Colonic mucosa (tissue), 4 donors: ENCODE measurements around the gene CCDC78. TPM values are rescaled to one million over a fixed set of nuclear protein-coding genes. Genes with fewer than 3 reads are reported as not detected.

Source experiments
- DNase-seq: peaks from one replicate; pipeline ENCODE4 v3.0.0-alpha.2; 2020
- H3K27ac ChIP-seq: fragments of 200-600 bp; one replicate; pipeline ENCODE4 v1.8.0; 2021
- H3K27me3 ChIP-seq: fragments of 200-600 bp; one replicate; pipeline ENCODE4 v1.8.0; 2021
- H3K36me3 ChIP-seq: fragments of 200-600 bp; one replicate; pipeline ENCODE4 v1.8.0; 2021
- H3K4me1 ChIP-seq: fragments of 200-600 bp; one replicate; pipeline ENCODE4 v1.8.0; 2021; ENCODE audit warnings: mild to moderate bottlenecking
- H3K4me3 ChIP-seq: fragments of 200-600 bp; one replicate; pipeline ENCODE4 v1.8.0; 2021
- H3K9ac ChIP-seq, 2 donors: one replicate each; pipeline ENCODE4 v1.7.0; 2013; ENCODE audit warnings: control low read depth in 2 of 2, low read depth in 2 of 2, low read length in 2 of 2
- H3K9me3 ChIP-seq: fragments of 200-600 bp; one replicate; pipeline ENCODE4 v1.8.0; 2021
- intact Hi-C: fragments of 100-400 bp; cut with DNase I; formaldehyde crosslinking; loops from one replicate; pipeline ENCODE4 v1.14.1; 2022
- total RNA-seq, 2 donors: library from RNA; stranded (reverse); fragmentation: NEBNext Ultra II Directional in 1 of 2; extraction: Animal tissue kit (Norgen Biotek cat#: 25700) in 1 of 2; gene quantifications; one replicate each; pipeline ENCODE4 v1.2.1, GENCODE V29; 2021
- TF ChIP-seq, protein P1 (sequence below): fragments of 200-600 bp; IDR thresholded peaks from one replicate; pipeline ENCODE4 v1.8.0; 2022; ENCODE audit warnings: antibody characterized with exemption, mild to moderate bottlenecking
- donor health status: healthy.
- donor health status: DM: no; HTN: no; CAD: no.
- donor health status: DM: no; HTN: no; CAD: no.

CCDC78 gene
- total RNA-seq, 2 donors from 2014 or later, result 0.37 to 3.7 TPM

- no peak for DNase-seq
- no peak overlapping the region for H3K9ac ChIP-seq
- H3K4me1 ChIP-seq, result no peaks in the 10 kb centered on the region
- H3K9me3 ChIP-seq, result no peaks in the 10 kb centered on the region
- no peak overlapping the region for H3K27ac ChIP-seq
- no peaks in the 10 kb centered on the region for H3K36me3 ChIP-seq
- intact Hi-C loops, result no loop called here
- no peak overlapping the region for H3K4me3 ChIP-seq
- H3K27me3 ChIP-seq, result peaks cover 12% of the 10 kb centered on the region
- TF ChIP-seq, protein P1, sequence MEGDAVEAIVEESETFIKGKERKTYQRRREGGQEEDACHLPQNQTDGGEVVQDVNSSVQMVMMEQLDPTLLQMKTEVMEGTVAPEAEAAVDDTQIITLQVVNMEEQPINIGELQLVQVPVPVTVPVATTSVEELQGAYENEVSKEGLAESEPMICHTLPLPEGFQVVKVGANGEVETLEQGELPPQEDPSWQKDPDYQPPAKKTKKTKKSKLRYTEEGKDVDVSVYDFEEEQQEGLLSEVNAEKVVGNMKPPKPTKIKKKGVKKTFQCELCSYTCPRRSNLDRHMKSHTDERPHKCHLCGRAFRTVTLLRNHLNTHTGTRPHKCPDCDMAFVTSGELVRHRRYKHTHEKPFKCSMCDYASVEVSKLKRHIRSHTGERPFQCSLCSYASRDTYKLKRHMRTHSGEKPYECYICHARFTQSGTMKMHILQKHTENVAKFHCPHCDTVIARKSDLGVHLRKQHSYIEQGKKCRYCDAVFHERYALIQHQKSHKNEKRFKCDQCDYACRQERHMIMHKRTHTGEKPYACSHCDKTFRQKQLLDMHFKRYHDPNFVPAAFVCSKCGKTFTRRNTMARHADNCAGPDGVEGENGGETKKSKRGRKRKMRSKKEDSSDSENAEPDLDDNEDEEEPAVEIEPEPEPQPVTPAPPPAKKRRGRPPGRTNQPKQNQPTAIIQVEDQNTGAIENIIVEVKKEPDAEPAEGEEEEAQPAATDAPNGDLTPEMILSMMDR, result no peak
Measured at GRCh38 chr16:751152-752006, 25.1 kb upstream of the CCDC78 start.

GRCh38 chr16:750485-750884 is 24.2 kb upstream of the CCDC78 start:
- Histone ChIP-seq H3K27me3 (peaks cover 12% of the 10 kb centered on the region), H3K36me3 (no peaks in the 10 kb centered on the region), H3K9ac (no peak overlapping the region), H3K4me1 (no peaks in the 10 kb centered on the region), H3K9me3 (no peaks in the 10 kb centered on the region), H3K4me3 (no peak overlapping the region), H3K27ac (no peak overlapping the region)
- TF ChIP-seq, protein P1, result no peak
- intact Hi-C loops, result no loop called here
- DNase-seq, result no peak

DNA sequence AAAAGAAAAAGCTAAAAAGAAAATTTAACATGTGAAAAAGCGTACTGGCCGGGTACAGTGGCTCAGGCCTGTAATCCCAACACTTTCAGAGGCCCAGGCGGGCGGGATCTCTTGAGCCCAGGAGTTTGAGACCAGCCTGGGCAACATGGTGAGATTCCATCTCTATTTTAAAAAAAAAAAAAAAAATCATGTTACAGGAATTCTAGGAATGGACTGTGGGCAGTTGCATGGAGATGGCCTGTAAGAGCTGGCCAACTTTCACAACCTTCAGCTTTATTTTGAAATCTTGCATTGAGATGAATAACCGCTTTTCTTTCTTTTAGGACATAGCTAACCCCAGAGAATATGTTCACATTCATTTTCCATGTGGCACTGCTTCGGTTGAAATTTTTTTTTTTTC is 22.8 kb upstream of the CCDC78 start:
- H3K4me1 ChIP-seq, result no peaks in the 10 kb centered on the region
- no peak overlapping the region for H3K4me3 ChIP-seq
- H3K9me3 ChIP-seq, result no peaks in the 10 kb centered on the region
- H3K36me3 ChIP-seq, result no peaks in the 10 kb centered on the region
- H3K27me3 ChIP-seq, result peaks cover 12% of the 10 kb centered on the region
- DNase-seq, result no peak
- TF ChIP-seq, protein P1, result no peak
- no peak overlapping the region for H3K9ac ChIP-seq
- no peak overlapping the region for H3K27ac ChIP-seq
- intact Hi-C loops, result no loop called here

- peaks cover 8% of the 10 kb centered on the region for H3K27me3 ChIP-seq
- intact Hi-C loops, result no loop called here
- TF ChIP-seq, protein P1, result no peak
- H3K4me1 ChIP-seq, result no peaks in the 10 kb centered on the region
- no peak overlapping the region for H3K9ac ChIP-seq
- H3K36me3 ChIP-seq, result no peaks in the 10 kb centered on the region
- no peaks in the 10 kb centered on the region for H3K9me3 ChIP-seq
- no peak overlapping the region for H3K27ac ChIP-seq
- DNase-seq, result no peak
- no peak overlapping the region for H3K4me3 ChIP-seq
Measured at GRCh38 chr16:747978-748746, 21.9 kb upstream of the CCDC78 start.

GRCh38 chr16:746637-747036 is 20.4 kb upstream of the CCDC78 start:
- intact Hi-C loops, result no loop called here
- no peak for DNase-seq
- Histone ChIP-seq H3K4me3 (no peak overlapping the region), H3K36me3 (no peaks in the 10 kb centered on the region), H3K9me3 (no peaks in the 10 kb centered on the region), H3K27me3 (no peaks in the 10 kb centered on the region), H3K4me1 (no peaks in the 10 kb centered on the region), H3K27ac (no peak overlapping the region), H3K9ac (no peak overlapping the region)
- TF ChIP-seq, protein P1, result no peak
